ENCODE data around the gene NEGR1. TPM values are rescaled to one million over a fixed set of nuclear protein-coding genes. Genes with fewer than 3 reads are reported as not detected.

The NEGR1 gene
- total and polyA plus RNA-seq, 7 donors = 1.3 to 10.2 (median 2.2) TPM

DNA sequence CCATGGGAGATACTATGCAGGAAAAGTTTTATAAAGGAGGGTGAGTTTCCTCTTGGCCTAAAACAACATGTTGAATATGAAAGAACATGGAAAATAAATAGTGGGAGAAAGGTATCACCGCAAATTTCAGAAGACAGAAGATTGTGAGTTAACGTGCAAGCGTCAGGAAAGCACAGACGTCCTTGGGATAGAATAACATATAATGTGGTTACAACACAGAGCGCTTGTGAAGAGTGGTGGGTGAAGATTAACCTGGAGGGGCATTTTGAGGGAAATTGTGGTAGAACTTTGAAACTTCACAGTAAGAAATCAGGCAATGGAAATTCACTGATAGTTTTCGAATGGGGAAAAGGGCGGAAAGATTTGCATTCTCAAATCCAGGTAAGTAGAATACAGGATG is 47.3 kb downstream of the NEGR1 start:
- no peak overlapping the region for H3K27ac ChIP-seq
- 75 to 90% (median 82%) methylated on average over 7 of the region's 7 CpGs for WGBS, 3 donors
- H3K9me3 ChIP-seq = no peaks in the 10 kb centered on the region
- no peak overlapping the region for H3K4me3 ChIP-seq
- intact Hi-C loops (cut with DNase I) = no loop called here
- no peaks in the 10 kb centered on the region for H3K27me3 ChIP-seq (ENCODE audit: insufficient read depth in 3 of 3, low read length in 2 of 3)
- ATAC-seq = no peak
- DNase-seq = no peak
- H3K4me1 ChIP-seq = no peaks in the 10 kb centered on the region
- TF ChIP-seq, protein P1, sequence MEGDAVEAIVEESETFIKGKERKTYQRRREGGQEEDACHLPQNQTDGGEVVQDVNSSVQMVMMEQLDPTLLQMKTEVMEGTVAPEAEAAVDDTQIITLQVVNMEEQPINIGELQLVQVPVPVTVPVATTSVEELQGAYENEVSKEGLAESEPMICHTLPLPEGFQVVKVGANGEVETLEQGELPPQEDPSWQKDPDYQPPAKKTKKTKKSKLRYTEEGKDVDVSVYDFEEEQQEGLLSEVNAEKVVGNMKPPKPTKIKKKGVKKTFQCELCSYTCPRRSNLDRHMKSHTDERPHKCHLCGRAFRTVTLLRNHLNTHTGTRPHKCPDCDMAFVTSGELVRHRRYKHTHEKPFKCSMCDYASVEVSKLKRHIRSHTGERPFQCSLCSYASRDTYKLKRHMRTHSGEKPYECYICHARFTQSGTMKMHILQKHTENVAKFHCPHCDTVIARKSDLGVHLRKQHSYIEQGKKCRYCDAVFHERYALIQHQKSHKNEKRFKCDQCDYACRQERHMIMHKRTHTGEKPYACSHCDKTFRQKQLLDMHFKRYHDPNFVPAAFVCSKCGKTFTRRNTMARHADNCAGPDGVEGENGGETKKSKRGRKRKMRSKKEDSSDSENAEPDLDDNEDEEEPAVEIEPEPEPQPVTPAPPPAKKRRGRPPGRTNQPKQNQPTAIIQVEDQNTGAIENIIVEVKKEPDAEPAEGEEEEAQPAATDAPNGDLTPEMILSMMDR (IDR thresholded peaks at IDR 0.05) = no peak
- no peaks in the 10 kb centered on the region for H3K36me3 ChIP-seq (ENCODE audit: insufficient read depth in 1 of 2, low read depth in 1 of 2)

DNA sequence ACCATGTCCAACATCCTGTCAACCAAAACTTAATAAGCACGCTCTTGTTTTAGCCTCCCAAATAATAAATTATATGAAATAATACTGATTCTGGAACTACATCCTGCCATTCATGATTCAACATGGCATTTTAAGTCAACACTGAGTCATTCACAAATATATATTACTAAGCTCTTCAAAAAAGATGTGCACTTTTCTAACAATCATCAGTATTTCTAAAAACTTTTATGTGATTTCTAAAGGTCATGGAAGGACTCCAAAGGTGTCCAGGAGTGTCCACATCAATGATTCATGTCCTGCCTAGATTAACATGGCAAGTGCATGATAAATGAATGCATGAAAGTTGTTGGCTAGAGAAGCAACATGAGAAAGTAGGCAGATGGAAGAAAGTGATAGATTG is 51.6 kb downstream of the NEGR1 start:
- Histone ChIP-seq H3K4me3 (no peak overlapping the region), H3K4me1 (no peaks in the 10 kb centered on the region), H3K27me3 (ENCODE audit: insufficient read depth in 3 of 3, low read length in 2 of 3) (no peaks in the 10 kb centered on the region), H3K36me3 (ENCODE audit: insufficient read depth in 1 of 2, low read depth in 1 of 2) (no peaks in the 10 kb centered on the region), H3K27ac (no peak overlapping the region), H3K9me3 (no peaks in the 10 kb centered on the region)
- DNase-seq = no peak
- TF ChIP-seq, protein P1 (IDR thresholded peaks at IDR 0.05) = no peak
- intact Hi-C loops (cut with DNase I) = no loop called here
- WGBS, 3 donors = 59 to 78% (median 73%) methylated on average over 1 of the region's 1 CpG
- peak in 1 of 4 donors; percentile 45 for ATAC-seq

DNA sequence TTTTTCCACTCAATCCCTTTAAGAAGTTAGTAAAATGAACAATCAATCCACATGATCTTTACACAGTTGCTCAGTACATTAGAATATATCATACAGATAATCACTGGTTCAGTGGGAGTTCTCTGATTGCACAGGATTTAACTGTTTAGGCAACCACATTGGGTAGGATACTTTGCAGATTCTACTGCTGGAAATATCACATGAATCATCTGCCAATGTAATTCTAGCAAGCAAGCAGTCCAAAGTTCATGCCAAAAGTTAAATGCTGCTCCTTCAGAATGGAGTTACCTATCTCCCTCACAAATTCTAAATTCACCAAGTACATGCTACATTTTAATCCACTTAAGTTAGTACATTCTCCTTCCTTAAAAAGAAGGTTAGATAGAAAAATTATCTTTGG is 52.4 kb downstream of the NEGR1 start:
- intact Hi-C loops (cut with DNase I) = no loop called here
- Histone ChIP-seq H3K27ac (no peak overlapping the region), H3K4me1 (no peaks in the 10 kb centered on the region), H3K36me3 (ENCODE audit: insufficient read depth in 1 of 2, low read depth in 1 of 2) (no peaks in the 10 kb centered on the region), H3K27me3 (ENCODE audit: insufficient read depth in 3 of 3, low read length in 2 of 3) (no peaks in the 10 kb centered on the region), H3K9me3 (no peaks in the 10 kb centered on the region), H3K4me3 (no peak overlapping the region)
- peak in 2 of 4 donors; percentile 50 to 76 for ATAC-seq
- TF ChIP-seq, protein P1 (IDR thresholded peaks at IDR 0.05) = no peak
- DNase-seq = no peak

DNA sequence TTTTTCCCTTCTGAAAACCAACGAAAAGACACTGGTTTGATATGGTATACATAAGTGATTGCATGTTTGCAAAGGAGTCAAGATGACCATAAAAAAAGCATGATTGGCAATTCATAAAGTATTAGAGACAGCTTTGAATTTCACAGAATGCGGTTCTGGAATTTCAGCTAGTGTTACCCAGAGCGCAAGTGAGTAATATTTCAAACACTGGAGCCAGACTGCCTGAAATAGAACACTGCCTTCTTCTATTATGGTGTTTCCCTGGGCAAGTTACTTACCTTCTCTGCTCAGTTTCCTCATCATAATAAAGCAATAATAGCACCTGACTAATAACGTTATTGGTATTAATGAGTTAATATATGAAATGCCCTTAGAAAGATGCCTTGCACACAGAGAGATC is 54.7 kb downstream of the NEGR1 start:
- DNase-seq = no peak
- TF ChIP-seq, protein P1 (IDR thresholded peaks at IDR 0.05) = no peak
- H3K4me3 ChIP-seq = no peak overlapping the region
- no peaks in the 10 kb centered on the region for H3K36me3 ChIP-seq (ENCODE audit: insufficient read depth in 1 of 2, low read depth in 1 of 2)
- ATAC-seq = peak in 3 of 4 donors; percentile 54 to 76 (median 61)
- intact Hi-C loops (cut with DNase I) = no loop called here
- 29 to 44% (median 38%) methylated on average over 4 of the region's 4 CpGs for WGBS, 3 donors
- no peaks in the 10 kb centered on the region for H3K27me3 ChIP-seq (ENCODE audit: insufficient read depth in 3 of 3, low read length in 2 of 3)
- no peak overlapping the region for H3K27ac ChIP-seq
- no peaks in the 10 kb centered on the region for H3K9me3 ChIP-seq
- no peaks in the 10 kb centered on the region for H3K4me1 ChIP-seq

DNA sequence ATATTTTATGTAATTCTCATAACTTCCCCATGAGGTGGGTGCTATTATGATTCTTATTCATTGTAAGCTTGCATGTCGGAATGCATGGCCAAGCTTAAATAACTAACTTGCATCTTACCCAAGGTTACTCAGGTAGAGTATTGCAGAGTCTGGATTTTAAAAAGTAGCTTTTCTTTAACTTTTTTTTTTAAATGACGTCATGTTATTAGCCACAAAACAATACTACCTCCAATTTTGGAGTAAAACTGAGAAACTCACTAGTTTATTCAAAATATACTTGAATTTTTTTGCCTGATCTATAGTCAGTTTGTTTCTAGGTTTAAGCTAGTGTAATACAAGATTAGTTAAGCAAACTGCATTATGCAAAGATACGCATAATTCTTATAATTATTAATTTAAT is 57.8 kb downstream of the NEGR1 start:
- TF ChIP-seq, protein P1 (IDR thresholded peaks at IDR 0.05) = no peak
- Histone ChIP-seq H3K4me3 (no peak overlapping the region), H3K36me3 (ENCODE audit: insufficient read depth in 1 of 2, low read depth in 1 of 2) (no peaks in the 10 kb centered on the region), H3K4me1 (no peaks in the 10 kb centered on the region), H3K9me3 (no peaks in the 10 kb centered on the region), H3K27me3 (ENCODE audit: insufficient read depth in 3 of 3, low read length in 2 of 3) (no peaks in the 10 kb centered on the region), H3K27ac (no peak overlapping the region)
- intact Hi-C loops (cut with DNase I) = no loop called here
- no peak for DNase-seq
- no peak for ATAC-seq
- 89 to 91% (median 90%) methylated on average over 3 of the region's 3 CpGs for WGBS, 3 donors

All from psoas muscle (tissue), 8 donors.